LNCaP clone FGC (cell line): ENCODE data around the gene TEX19.

Source experiments
- DNase-seq: peaks from one replicate; pipeline ENCODE4 v3.0.0-alpha.2; 2011; ENCODE audit warnings: low read depth
- H3K4me3 ChIP-seq: 2 replicates; pipeline ENCODE4 v1.5.1; 2011; ENCODE audit warnings: mild to moderate bottlenecking, low read depth, low read length, control low read depth
- TF ChIP-seq, protein P1 (sequence below): IDR thresholded peaks from 2 replicates; pipeline ENCODE4 v1.5.1; 2012; ENCODE audit warnings: mild to moderate bottlenecking; ENCODE audit not compliant: control insufficient read depth, insufficient read depth; ENCODE audit errors: extremely low read depth

Gene TEX19

DNA sequence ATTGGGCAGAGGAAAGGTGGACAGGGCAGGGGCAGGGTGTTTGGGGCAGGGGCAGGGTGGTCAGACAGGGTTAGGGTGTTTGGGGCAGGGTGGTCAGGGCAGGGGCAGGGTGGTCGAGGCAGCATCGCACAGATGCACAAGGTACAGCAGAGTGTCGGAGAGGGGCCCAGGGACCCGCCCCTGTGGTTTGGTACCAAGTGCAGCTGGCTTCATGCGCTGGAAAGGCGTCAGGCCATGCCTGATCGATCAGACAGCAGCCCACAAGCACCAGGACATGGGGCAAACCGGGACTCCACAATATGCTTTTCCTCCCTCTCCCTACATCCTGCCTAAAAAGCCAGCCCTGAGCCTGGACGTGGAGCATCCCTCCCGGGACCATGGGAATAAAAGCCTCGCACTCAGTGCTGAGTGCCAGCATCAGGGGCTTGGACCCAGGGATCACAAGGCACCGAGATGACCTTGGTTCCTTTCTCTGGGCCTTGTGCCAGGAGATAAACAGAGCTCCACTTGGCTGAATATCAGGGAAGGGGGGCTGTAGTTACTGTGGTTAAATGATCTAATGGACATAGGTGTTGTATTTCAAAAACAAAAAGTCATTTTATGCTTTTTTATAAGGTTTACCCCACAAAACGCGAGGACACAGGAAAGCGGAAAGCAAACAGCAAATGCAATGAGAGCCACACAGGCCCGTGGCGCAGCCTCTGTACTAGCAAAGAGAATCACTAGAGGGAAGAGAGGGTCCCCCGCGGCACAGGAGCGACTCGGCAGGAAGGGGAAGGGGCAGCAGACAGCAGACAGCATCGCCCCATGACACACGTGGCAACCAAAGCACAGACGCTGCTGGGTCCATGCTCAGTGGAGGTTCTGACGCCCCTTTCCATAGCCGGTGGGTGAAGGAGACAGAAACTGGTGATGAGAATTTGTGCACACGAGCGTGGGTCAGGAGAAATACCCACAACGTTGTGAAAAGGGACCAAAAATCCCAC lies 53.8 kb downstream of the TEX19 start:
- TF ChIP-seq, protein P1, sequence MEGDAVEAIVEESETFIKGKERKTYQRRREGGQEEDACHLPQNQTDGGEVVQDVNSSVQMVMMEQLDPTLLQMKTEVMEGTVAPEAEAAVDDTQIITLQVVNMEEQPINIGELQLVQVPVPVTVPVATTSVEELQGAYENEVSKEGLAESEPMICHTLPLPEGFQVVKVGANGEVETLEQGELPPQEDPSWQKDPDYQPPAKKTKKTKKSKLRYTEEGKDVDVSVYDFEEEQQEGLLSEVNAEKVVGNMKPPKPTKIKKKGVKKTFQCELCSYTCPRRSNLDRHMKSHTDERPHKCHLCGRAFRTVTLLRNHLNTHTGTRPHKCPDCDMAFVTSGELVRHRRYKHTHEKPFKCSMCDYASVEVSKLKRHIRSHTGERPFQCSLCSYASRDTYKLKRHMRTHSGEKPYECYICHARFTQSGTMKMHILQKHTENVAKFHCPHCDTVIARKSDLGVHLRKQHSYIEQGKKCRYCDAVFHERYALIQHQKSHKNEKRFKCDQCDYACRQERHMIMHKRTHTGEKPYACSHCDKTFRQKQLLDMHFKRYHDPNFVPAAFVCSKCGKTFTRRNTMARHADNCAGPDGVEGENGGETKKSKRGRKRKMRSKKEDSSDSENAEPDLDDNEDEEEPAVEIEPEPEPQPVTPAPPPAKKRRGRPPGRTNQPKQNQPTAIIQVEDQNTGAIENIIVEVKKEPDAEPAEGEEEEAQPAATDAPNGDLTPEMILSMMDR, result no peak
- DNase-seq, result no peak
- H3K4me3 ChIP-seq, result no peak overlapping the region
